ENCODE results near the gene HMCN1.

The HMCN1 gene

GRCh38 chr1:185990565-185990964 is 256.4 kb downstream of the HMCN1 start:
- ATAC-seq (replicated peaks) (no peak), DNase-seq (no peak)
- Mint-ChIP-seq H3K4me3 (no peak overlapping the region), H3K27me3 (no peaks in the 10 kb centered on the region), H3K27ac (no peak overlapping the region), H3K9me3 (no peaks in the 10 kb centered on the region), H3K4me1 (ENCODE audit: low read depth in 2 of 2) (peaks cover 0 to 2% of the 10 kb centered on the region in 2 donors), H3K36me3 (ENCODE audit: insufficient read depth) (no peaks in the 10 kb centered on the region)

DNA sequence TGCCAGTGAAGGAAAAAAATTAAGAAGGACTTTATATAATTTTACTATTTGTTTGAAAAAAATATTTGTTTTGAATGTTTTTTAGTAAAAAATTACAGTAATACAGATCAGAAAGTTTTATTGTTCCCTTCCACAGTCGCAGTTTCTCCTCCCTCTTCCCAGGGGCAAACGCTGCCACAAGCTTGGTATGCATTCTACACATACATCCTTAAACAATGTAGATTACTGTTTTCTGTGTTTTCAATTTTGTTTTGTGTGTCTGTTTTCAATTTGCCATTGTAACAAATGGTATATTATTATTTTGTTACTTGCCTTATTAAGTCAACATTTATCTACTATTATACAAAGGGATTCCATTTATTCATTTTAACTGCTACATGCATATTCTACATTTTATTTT is 257.1 kb downstream of the HMCN1 start:
- Mint-ChIP-seq H3K4me3 (no peak overlapping the region), H3K9me3 (peaks cover 0 to under 1% of the 10 kb centered on the region in 2 donors), H3K4me1 (ENCODE audit: low read depth in 2 of 2) (peaks cover 0 to 2% of the 10 kb centered on the region in 2 donors), H3K36me3 (ENCODE audit: insufficient read depth) (no peaks in the 10 kb centered on the region), H3K27ac (no peak overlapping the region), H3K27me3 (no peaks in the 10 kb centered on the region)
- ATAC-seq (replicated peaks): no peak
- no peak for DNase-seq

GRCh38 chr1:185996211-185996610 is 262.0 kb downstream of the HMCN1 start:
- H3K4me3 Mint-ChIP-seq: no peak overlapping the region
- no peak overlapping the region for H3K27ac Mint-ChIP-seq
- H3K36me3 Mint-ChIP-seq (ENCODE audit: insufficient read depth): no peaks in the 10 kb centered on the region
- no peaks in the 10 kb centered on the region for H3K4me1 Mint-ChIP-seq (ENCODE audit: low read depth in 2 of 2)
- no peak for DNase-seq
- H3K9me3 Mint-ChIP-seq: peaks cover 0 to 4% of the 10 kb centered on the region in 2 donors
- H3K27me3 Mint-ChIP-seq: no peaks in the 10 kb centered on the region
- no peak for ATAC-seq (replicated peaks)

GRCh38 chr1:185998391-185998790 is 264.2 kb downstream of the HMCN1 start:
- Mint-ChIP-seq H3K4me1 (ENCODE audit: low read depth in 2 of 2) (no peaks in the 10 kb centered on the region), H3K36me3 (ENCODE audit: insufficient read depth) (no peaks in the 10 kb centered on the region), H3K9me3 (peaks cover 0 to 4% of the 10 kb centered on the region in 2 donors), H3K4me3 (no peak overlapping the region), H3K27me3 (no peaks in the 10 kb centered on the region), H3K27ac (no peak overlapping the region)
- no peak for DNase-seq
- no peak for ATAC-seq (replicated peaks)

DNA sequence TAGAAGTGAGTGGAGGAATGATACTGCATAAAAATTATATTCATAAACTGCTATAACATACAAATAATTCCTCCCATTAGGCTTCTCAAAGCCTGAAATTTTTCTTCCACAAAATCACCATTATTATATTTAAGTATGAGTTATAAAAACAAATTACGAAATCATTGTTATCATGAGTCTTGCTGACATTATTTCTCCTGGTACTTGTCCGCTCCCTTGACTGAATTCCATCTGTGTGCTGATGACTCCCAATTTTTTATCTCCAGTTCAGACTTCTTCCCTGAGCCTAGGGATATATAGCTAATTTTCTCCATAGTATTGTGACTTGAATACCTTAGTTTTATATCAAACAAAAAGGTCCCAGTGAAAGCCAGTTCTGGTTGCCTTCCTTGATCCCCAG is 268.2 kb downstream of the HMCN1 start:
- no peaks in the 10 kb centered on the region for H3K4me1 Mint-ChIP-seq (ENCODE audit: low read depth in 2 of 2)
- no peaks in the 10 kb centered on the region for H3K36me3 Mint-ChIP-seq (ENCODE audit: insufficient read depth)
- no peaks in the 10 kb centered on the region for H3K9me3 Mint-ChIP-seq
- ATAC-seq (replicated peaks) (no peak), DNase-seq (no peak)
- H3K27me3 Mint-ChIP-seq: no peaks in the 10 kb centered on the region
- no peak overlapping the region for H3K27ac Mint-ChIP-seq
- no peak overlapping the region for H3K4me3 Mint-ChIP-seq

- Mint-ChIP-seq H3K27ac (no peak overlapping the region), H3K4me3 (no peak overlapping the region), H3K27me3 (no peaks in the 10 kb centered on the region), H3K4me1 (ENCODE audit: low read depth in 2 of 2) (peaks cover 0 to 3% of the 10 kb centered on the region in 2 donors), H3K36me3 (ENCODE audit: insufficient read depth) (no peaks in the 10 kb centered on the region), H3K9me3 (no peaks in the 10 kb centered on the region)
- no peak for ATAC-seq (replicated peaks)
- no peak for DNase-seq
These were observed 275.0 kb downstream of the HMCN1 start for GRCh38 chr1:186009039-186009737.

GRCh38 chr1:186014370-186015037 is 280.3 kb downstream of the HMCN1 start:
- Mint-ChIP-seq H3K27me3 (no peaks in the 10 kb centered on the region), H3K9me3 (no peaks in the 10 kb centered on the region), H3K4me3 (no peak overlapping the region), H3K36me3 (ENCODE audit: insufficient read depth) (no peaks in the 10 kb centered on the region), H3K27ac (no peak overlapping the region), H3K4me1 (ENCODE audit: low read depth in 2 of 2) (peaks cover 0 to under 1% of the 10 kb centered on the region in 2 donors)
- no peak for DNase-seq
- no peak for ATAC-seq (replicated peaks)

- H3K27me3 Mint-ChIP-seq: no peaks in the 10 kb centered on the region
- H3K4me1 Mint-ChIP-seq (ENCODE audit: low read depth in 2 of 2): no peaks in the 10 kb centered on the region
- ATAC-seq (replicated peaks) (no peak), DNase-seq (no peak)
- H3K36me3 Mint-ChIP-seq (ENCODE audit: insufficient read depth): no peaks in the 10 kb centered on the region
- no peak overlapping the region for H3K4me3 Mint-ChIP-seq
- no peak overlapping the region for H3K27ac Mint-ChIP-seq
- no peaks in the 10 kb centered on the region for H3K9me3 Mint-ChIP-seq
These were observed 282.7 kb downstream of the HMCN1 start for GRCh38 chr1:186016856-186017255.

DNA sequence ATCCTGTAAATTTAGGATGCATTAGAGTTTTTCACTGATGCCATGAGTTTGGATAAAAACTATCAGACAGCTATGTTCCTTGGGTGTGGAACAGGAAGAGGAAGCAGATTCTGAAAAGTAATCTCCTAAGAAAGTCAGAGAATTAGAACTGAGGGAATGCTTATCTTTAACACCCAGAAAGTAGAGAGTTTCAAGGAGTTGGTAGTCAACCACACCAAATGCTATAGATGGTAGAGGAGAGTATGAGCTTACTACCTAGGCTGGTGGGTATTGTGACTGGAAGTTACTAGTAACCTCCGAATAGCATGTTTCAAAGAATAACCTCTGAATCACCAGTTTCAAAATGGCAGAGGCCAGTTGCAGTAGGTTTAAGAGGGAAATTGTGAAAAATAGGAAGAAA is 288.0 kb downstream of the HMCN1 start:
- DNase-seq (no peak), ATAC-seq (replicated peaks) (no peak)
- Mint-ChIP-seq H3K27ac (no peak overlapping the region), H3K4me3 (no peak overlapping the region), H3K36me3 (ENCODE audit: insufficient read depth) (no peaks in the 10 kb centered on the region), H3K4me1 (ENCODE audit: low read depth in 2 of 2) (no peaks in the 10 kb centered on the region), H3K9me3 (peaks cover 0 to 1% of the 10 kb centered on the region in 2 donors), H3K27me3 (no peaks in the 10 kb centered on the region)

DNA sequence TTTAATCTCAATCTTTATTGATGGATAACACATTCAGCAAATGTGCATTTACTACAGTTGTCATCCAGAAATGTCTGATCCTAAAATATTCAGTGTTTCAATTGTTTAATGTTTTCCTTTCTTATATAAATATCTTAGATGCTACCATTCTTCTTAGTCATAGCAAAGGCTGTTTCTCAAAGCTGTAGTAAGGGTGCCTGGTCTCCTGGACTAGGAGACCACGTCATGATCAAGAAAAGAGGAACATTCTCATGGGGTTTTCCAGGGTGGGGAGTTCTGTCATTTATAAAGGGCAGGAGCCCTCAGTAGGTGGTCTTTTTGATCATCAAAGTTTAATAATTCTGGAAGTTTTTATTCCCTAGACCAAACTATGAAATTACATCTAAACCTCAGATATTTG is 292.8 kb downstream of the HMCN1 start:
- ATAC-seq (replicated peaks) (no peak), DNase-seq (no peak)
- Mint-ChIP-seq H3K9me3 (peaks cover 0 to 6% of the 10 kb centered on the region in 2 donors), H3K4me3 (no peak overlapping the region), H3K27me3 (no peaks in the 10 kb centered on the region), H3K27ac (no peak overlapping the region), H3K4me1 (ENCODE audit: low read depth in 2 of 2) (no peaks in the 10 kb centered on the region), H3K36me3 (ENCODE audit: insufficient read depth) (no peaks in the 10 kb centered on the region)

GRCh38 chr1:186027621-186028020 is 293.4 kb downstream of the HMCN1 start:
- no peaks in the 10 kb centered on the region for H3K4me1 Mint-ChIP-seq (ENCODE audit: low read depth in 2 of 2)
- no peaks in the 10 kb centered on the region for H3K27me3 Mint-ChIP-seq
- H3K4me3 Mint-ChIP-seq: no peak overlapping the region
- H3K9me3 Mint-ChIP-seq: peaks cover 5 to 9% of the 10 kb centered on the region in 2 donors
- no peaks in the 10 kb centered on the region for H3K36me3 Mint-ChIP-seq (ENCODE audit: insufficient read depth)
- no peak for ATAC-seq (replicated peaks)
- no peak overlapping the region for H3K27ac Mint-ChIP-seq
- no peak for DNase-seq

DNA sequence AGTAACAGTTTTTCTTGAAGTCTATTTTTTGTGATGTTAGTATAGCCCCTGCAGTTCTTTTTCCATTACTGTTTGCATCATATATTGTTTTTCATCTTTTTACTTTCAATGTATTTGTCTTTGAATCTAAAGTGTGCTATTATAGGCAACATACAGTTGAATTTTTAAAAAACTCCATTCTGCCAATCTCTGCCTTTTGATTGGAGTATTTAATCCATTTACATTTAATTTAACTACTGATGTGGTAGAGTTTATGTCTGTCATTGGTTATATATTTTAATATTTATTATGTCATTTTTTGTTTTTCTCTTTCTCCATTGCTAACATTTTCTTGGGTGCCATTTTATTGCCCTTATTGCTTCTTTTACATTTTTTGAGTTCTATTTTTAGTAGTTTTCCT is 296.3 kb downstream of the HMCN1 start:
- H3K36me3 Mint-ChIP-seq (ENCODE audit: insufficient read depth): no peaks in the 10 kb centered on the region
- DNase-seq: no peak
- H3K9me3 Mint-ChIP-seq: peaks cover 7 to 8% of the 10 kb centered on the region in 2 donors
- H3K27me3 Mint-ChIP-seq: no peaks in the 10 kb centered on the region
- H3K4me1 Mint-ChIP-seq (ENCODE audit: low read depth in 2 of 2): no peaks in the 10 kb centered on the region
- no peak for ATAC-seq (replicated peaks)
- H3K4me3 Mint-ChIP-seq: no peak overlapping the region
- no peak overlapping the region for H3K27ac Mint-ChIP-seq

GRCh38 chr1:186033847-186034271 is 299.7 kb downstream of the HMCN1 start:
- Mint-ChIP-seq H3K4me1 (ENCODE audit: low read depth in 2 of 2) (no peaks in the 10 kb centered on the region), H3K9me3 (peaks cover 7 to 8% of the 10 kb centered on the region in 2 donors), H3K4me3 (no peak overlapping the region), H3K36me3 (ENCODE audit: insufficient read depth) (no peaks in the 10 kb centered on the region), H3K27me3 (no peaks in the 10 kb centered on the region), H3K27ac (no peak overlapping the region)
- DNase-seq (no peak), ATAC-seq (replicated peaks) (no peak)

GRCh38 chr1:186042230-186042629 is 308.0 kb downstream of the HMCN1 start:
- ATAC-seq (replicated peaks) (no peak), DNase-seq (no peak)
- H3K4me3 Mint-ChIP-seq: no peak overlapping the region
- no peaks in the 10 kb centered on the region for H3K36me3 Mint-ChIP-seq (ENCODE audit: insufficient read depth)
- no peaks in the 10 kb centered on the region for H3K4me1 Mint-ChIP-seq (ENCODE audit: low read depth in 2 of 2)
- no peaks in the 10 kb centered on the region for H3K27me3 Mint-ChIP-seq
- H3K27ac Mint-ChIP-seq: no peak overlapping the region
- no peaks in the 10 kb centered on the region for H3K9me3 Mint-ChIP-seq
